Measurements from ENCODE around the gene C18orf63. TPM values are rescaled to one million over a fixed set of nuclear protein-coding genes. Genes with fewer than 3 reads are reported as not detected.

The C18orf63 gene
- total RNA-seq, 1 experiment from 2014 or later: not detected

DNA sequence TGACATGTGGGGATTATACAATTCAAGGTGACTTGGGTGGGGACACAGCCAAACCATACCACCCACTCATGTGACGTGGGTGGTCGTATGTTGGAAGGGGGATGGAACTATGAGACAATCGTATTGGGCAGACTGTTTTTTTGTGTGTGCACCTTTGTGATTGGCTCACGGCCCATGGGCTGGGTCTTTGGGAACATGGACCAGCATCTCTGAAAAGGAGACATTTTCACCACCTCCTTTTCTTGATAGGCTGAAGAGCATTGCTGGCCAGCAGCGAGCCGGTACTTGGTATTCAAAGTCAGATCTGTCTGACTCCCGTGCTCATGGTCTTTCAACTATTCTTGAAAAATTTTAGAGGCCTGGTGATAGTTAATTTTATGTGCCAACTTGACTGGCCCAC lies 79.4 kb downstream of the C18orf63 start:
- intact Hi-C loops (cut with micrococcal nuclease; ENCODE audit: unreplicated experiment): no loop called here

GRCh38 chr18:74395648-74396154 lies 80.1 kb downstream of the C18orf63 start:
- Mint-ChIP-seq H3K4me1 (ENCODE audit: low read depth, unreplicated experiment) (peaks cover 8% of the 10 kb centered on the region), H3K4me3 (ENCODE audit: low read depth, unreplicated experiment) (no peak overlapping the region)
- BruUV-seq (replicated peaks): no TSS peak

More for the DNA sequence above, 79.4 kb downstream of the C18orf63 start:
- DNase-seq: no peak
- Mint-ChIP-seq H3K9me3 (ENCODE audit: low read depth, unreplicated experiment) (no peaks in the 10 kb centered on the region), H3K4me1 (ENCODE audit: low read depth, unreplicated experiment) (peaks cover 8% of the 10 kb centered on the region), H3K27ac (ENCODE audit: unreplicated experiment) (no peak overlapping the region), H3K4me3 (ENCODE audit: low read depth, unreplicated experiment) (no peak overlapping the region), H3K36me3 (ENCODE audit: insufficient read depth, unreplicated experiment) (no peaks in the 10 kb centered on the region), H3K27me3 (ENCODE audit: unreplicated experiment) (peaks cover 88% of the 10 kb centered on the region)
- BruUV-seq (replicated peaks): no TSS peak
- CTCF ChIA-PET: no interaction called here
- TF ChIP-seq, protein P1, sequence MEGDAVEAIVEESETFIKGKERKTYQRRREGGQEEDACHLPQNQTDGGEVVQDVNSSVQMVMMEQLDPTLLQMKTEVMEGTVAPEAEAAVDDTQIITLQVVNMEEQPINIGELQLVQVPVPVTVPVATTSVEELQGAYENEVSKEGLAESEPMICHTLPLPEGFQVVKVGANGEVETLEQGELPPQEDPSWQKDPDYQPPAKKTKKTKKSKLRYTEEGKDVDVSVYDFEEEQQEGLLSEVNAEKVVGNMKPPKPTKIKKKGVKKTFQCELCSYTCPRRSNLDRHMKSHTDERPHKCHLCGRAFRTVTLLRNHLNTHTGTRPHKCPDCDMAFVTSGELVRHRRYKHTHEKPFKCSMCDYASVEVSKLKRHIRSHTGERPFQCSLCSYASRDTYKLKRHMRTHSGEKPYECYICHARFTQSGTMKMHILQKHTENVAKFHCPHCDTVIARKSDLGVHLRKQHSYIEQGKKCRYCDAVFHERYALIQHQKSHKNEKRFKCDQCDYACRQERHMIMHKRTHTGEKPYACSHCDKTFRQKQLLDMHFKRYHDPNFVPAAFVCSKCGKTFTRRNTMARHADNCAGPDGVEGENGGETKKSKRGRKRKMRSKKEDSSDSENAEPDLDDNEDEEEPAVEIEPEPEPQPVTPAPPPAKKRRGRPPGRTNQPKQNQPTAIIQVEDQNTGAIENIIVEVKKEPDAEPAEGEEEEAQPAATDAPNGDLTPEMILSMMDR (IDR thresholded peaks at IDR 0.05; ENCODE audit: unreplicated experiment): no peak

GRCh38 chr18:74396171-74397169 lies 80.8 kb downstream of the C18orf63 start:
- TF ChIP-seq, protein P1 (IDR thresholded peaks at IDR 0.05; ENCODE audit: unreplicated experiment): no peak
- H3K27me3 Mint-ChIP-seq (ENCODE audit: unreplicated experiment): peaks cover 88% of the 10 kb centered on the region
- CTCF ChIA-PET: no interaction called here
- H3K9me3 Mint-ChIP-seq (ENCODE audit: low read depth, unreplicated experiment): no peaks in the 10 kb centered on the region
- DNase-seq: no peak
- H3K36me3 Mint-ChIP-seq (ENCODE audit: insufficient read depth, unreplicated experiment): no peaks in the 10 kb centered on the region
- no peak overlapping the region for H3K27ac Mint-ChIP-seq (ENCODE audit: unreplicated experiment)
- intact Hi-C loops (cut with micrococcal nuclease; ENCODE audit: unreplicated experiment): no loop called here
- H3K4me3 Mint-ChIP-seq (ENCODE audit: low read depth, unreplicated experiment): no peak overlapping the region
- no TSS peak for BruUV-seq (replicated peaks)
- H3K4me1 Mint-ChIP-seq (ENCODE audit: low read depth, unreplicated experiment): peaks cover 8% of the 10 kb centered on the region

More at GRCh38 chr18:74395648-74396154, 80.1 kb downstream of the C18orf63 start:
- no peaks in the 10 kb centered on the region for H3K36me3 Mint-ChIP-seq (ENCODE audit: insufficient read depth, unreplicated experiment)
- DNase-seq: no peak
- CTCF ChIA-PET: no interaction called here
- no peaks in the 10 kb centered on the region for H3K9me3 Mint-ChIP-seq (ENCODE audit: low read depth, unreplicated experiment)
- peaks cover 88% of the 10 kb centered on the region for H3K27me3 Mint-ChIP-seq (ENCODE audit: unreplicated experiment)
- TF ChIP-seq, protein P1 (IDR thresholded peaks at IDR 0.05; ENCODE audit: unreplicated experiment): no peak
- intact Hi-C loops (cut with micrococcal nuclease; ENCODE audit: unreplicated experiment): no loop called here
- no peak overlapping the region for H3K27ac Mint-ChIP-seq (ENCODE audit: unreplicated experiment)

- CTCF ChIA-PET: no interaction called here
- Mint-ChIP-seq H3K4me3 (ENCODE audit: low read depth, unreplicated experiment) (no peak overlapping the region), H3K27ac (ENCODE audit: unreplicated experiment) (no peak overlapping the region), H3K9me3 (ENCODE audit: low read depth, unreplicated experiment) (no peaks in the 10 kb centered on the region), H3K36me3 (ENCODE audit: insufficient read depth, unreplicated experiment) (no peaks in the 10 kb centered on the region), H3K27me3 (ENCODE audit: unreplicated experiment) (peaks cover 86% of the 10 kb centered on the region), H3K4me1 (ENCODE audit: low read depth, unreplicated experiment) (peaks cover 8% of the 10 kb centered on the region)
- intact Hi-C loops (cut with micrococcal nuclease; ENCODE audit: unreplicated experiment): no loop called here
- no peak for DNase-seq
- no TSS peak for BruUV-seq (replicated peaks)
- TF ChIP-seq, protein P1 (IDR thresholded peaks at IDR 0.05; ENCODE audit: unreplicated experiment): no peak
These were observed 81.9 kb downstream of the C18orf63 start for GRCh38 chr18:74397572-74397971.

All from Calu3 (cell line).